Retinal pigment epithelial cell (primary cell): ENCODE results near the gene KCNQ1.

Experiments used
- DNase-seq: peaks from one replicate; pipeline ENCODE4 v3.0.0-alpha.2; 2010; ENCODE audit warnings: low read depth
- H3K4me3 ChIP-seq: 2 replicates; pipeline ENCODE4 v1.5.1; 2011; ENCODE audit warnings: mild to moderate bottlenecking, low read length, control low read depth, moderate library complexity
- TF ChIP-seq, protein P1 (sequence below): conservative IDR thresholded peaks from 2 replicates; pipeline ENCODE4 v1.5.1; 2011; ENCODE audit warnings: low read depth, low read length, control low read depth, inconsistent platforms

The KCNQ1 gene

DNA sequence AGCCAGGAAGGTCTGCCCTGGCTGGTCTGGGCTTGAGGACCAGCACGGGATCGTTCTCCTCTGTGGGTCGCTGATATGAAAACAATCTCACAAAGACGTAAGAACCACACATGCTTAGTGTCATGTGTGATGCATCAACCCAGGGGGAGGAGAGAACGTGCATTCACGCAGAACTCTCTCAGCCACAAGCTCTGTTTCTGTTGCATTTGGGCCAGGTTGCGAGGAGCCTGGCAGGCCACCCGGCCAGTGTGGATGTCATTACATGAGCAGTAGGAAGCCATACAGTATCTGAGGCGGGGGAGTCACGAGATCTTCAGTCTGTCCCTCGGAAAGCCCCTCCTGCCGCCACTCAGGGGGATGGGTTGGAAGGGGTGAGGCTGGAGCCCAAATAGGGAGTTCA is 308.1 kb downstream of the KCNQ1 start:
- H3K4me3 ChIP-seq, result no peak overlapping the region
- TF ChIP-seq, protein P1, sequence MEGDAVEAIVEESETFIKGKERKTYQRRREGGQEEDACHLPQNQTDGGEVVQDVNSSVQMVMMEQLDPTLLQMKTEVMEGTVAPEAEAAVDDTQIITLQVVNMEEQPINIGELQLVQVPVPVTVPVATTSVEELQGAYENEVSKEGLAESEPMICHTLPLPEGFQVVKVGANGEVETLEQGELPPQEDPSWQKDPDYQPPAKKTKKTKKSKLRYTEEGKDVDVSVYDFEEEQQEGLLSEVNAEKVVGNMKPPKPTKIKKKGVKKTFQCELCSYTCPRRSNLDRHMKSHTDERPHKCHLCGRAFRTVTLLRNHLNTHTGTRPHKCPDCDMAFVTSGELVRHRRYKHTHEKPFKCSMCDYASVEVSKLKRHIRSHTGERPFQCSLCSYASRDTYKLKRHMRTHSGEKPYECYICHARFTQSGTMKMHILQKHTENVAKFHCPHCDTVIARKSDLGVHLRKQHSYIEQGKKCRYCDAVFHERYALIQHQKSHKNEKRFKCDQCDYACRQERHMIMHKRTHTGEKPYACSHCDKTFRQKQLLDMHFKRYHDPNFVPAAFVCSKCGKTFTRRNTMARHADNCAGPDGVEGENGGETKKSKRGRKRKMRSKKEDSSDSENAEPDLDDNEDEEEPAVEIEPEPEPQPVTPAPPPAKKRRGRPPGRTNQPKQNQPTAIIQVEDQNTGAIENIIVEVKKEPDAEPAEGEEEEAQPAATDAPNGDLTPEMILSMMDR, result no peak
- no peak for DNase-seq

DNA sequence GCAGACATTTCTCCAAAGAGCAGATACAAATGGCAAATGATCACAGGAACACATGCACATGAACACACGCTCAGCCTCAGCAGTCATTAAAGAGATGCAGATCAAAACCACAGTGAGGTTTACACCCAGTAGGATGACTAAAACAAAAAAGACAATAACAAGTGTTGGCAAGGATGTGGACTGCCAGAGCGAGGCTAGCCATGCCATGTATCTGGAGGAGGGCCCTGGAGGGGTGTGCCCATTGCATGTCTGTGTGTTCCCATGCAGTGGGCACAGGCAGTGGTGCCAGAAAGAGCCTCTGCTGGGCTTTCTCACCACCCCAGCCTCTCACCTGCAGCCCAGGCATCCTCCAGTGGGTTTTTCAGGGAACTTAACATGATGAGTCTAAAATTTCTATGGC is 309.2 kb downstream of the KCNQ1 start:
- no peak overlapping the region for H3K4me3 ChIP-seq
- DNase-seq, result no peak
- TF ChIP-seq, protein P1, result no peak

DNA sequence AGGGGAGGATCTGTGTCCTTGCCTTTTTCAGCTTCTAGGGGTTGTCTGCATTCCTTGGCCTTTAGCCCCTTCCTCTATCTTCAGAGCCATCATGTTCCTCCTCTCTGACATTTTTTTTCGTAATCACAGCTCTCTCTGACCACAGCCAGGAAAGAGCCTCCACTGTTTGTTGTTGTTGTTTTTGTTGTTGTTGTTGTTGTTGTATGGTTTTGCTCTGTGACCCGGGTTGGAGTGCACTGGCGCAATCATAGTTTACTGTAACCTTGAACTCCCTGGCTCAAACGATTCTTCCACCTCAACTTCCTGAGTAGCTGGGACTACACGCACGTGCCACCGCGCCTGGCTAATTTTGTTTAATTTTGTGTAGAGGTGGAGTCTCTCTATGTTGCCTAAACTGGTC is 310.3 kb downstream of the KCNQ1 start:
- DNase-seq, result no peak
- TF ChIP-seq, protein P1, result no peak

DNA sequence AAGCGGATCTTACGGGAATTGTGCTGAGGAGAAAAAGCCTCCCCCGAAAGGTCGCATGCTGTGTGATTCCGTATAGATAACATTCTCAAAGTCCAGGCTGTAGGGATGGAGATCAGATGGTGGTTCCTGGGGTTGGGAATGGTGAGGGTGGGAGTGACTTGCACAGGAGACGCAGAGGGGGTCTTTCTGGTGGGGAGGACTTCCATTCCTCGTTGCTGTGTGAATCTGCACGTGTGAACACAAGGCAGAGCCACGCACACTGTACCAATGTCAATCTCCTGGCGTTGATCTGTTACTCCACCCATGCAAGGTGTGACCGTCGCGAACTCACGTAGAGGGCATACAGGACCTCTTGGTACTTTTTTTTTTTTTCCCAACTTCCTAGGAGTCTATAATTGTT is 313.9 kb downstream of the KCNQ1 start:
- no peak overlapping the region for H3K4me3 ChIP-seq
- TF ChIP-seq, protein P1, result no peak
- DNase-seq, result no peak

More for the DNA sequence above, 310.3 kb downstream of the KCNQ1 start:
- H3K4me3 ChIP-seq, result no peak overlapping the region

DNA sequence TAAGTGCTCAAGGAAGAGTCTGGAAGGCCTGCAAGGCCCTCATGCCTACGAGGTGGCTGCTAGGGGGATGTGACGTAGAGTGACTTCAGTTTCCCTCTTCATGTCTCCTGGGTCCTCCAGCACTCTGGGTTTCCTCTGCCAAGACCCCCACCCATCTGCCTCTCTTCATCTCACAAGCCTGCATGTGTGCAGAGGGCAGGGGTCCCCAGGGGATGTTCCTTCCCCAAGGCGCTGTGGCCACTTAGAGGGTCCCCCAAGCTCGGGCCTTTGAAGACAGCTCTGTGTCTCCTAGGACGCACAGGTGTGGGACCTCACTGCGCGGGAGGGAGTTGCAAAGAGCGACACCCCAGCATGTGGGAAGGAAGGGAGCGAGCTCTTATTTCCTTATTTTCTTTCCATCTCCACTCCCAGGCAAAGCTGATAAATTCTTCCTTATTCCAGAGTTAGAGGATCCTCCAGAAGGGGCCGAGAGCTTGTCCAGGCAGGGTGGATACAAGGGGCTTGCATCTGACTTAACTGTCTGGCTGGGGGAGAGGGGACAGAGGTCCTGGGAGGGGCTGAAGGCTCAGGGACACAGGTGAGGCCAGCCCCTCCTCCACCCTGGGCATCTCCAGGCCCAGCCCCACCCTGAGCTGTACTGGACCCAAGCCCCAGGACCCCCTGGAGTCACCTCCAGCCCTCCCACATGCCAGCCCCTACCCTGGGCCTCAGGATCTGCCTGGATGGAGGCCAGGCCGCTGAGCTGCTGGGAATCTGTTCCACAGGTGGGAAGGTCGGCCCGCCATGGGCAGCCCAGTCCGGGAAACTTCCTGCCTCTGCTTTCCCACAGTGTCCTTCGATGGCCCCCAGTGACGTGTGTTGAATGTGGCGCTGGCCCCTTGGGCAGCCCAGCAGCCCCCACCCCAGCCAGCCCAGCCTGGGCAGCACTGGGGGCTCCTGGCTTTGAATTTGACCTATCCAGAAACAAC is 314.7 kb downstream of the KCNQ1 start:
- H3K4me3 ChIP-seq, result no peak overlapping the region
- no peak for DNase-seq
- TF ChIP-seq, protein P1, result no peak

DNA sequence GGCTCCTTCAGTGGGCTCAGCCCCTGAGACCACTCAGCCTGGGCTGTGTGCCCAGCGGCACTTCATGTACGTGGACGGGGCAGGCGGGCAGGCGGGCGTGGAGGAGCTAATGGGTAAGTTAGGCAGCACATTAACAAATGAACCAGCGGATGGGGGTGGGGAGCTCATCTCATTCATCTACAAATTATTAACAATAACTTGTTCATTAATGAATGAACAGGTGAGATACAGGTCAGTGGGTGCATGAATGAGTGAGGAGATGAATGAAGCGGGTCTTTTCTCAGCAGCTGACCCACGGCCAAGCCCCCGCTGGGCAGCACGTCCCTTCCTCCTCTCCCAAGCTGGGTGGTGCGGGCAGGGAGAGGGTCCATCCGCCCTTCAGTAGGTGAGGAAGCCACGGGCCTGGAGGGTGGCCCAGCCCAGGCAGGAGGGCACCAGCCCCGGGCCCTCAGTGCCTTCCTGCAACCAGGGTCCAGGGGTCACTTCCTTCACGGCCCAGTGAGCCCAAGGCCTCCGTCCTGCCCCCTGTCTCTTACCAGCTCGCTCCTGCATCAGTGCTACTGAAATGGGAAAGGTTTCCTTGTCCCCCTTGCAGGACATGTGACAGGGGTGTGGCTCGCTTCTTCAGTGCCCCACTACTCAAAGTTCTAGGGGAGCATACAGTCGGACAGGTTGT is 315.5 kb downstream of the KCNQ1 start:
- H3K4me3 ChIP-seq, result no peak overlapping the region
- no peak for DNase-seq
- TF ChIP-seq, protein P1, result no peak
